COLO829 (cell line): ENCODE measurements around the gene EGFLAM.
"Not testable (repeated sequence)": the region's sequence is repeated elsewhere in the genome, so short reads cannot be mapped to it uniquely, and the experiment has no call there.

Source experiments
- DNase-seq: peaks from one replicate; pipeline ENCODE4 v3.0.0; 2012; ENCODE audit warnings: low spot score

The EGFLAM gene

DNA sequence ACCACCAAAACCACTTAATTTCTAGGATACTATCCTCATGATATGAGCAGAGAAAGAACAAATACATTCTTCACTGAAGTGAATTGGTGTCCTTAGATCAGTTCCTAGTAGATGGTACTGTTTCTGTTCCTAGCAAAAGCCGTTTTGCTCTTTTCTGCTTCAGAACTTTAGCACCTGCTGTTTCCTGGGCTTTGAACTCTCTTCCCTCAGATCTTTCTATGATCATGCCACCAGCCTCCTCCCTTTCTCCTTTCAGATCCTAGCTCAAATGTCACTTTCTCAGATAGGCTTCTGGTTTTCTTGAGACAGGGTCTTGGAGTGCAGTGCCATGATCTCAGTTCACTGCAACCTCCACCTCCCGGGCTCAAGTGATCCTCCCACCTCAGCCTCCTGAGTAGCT, 118.0 kb downstream of the EGFLAM start:
- no peak for DNase-seq

DNA sequence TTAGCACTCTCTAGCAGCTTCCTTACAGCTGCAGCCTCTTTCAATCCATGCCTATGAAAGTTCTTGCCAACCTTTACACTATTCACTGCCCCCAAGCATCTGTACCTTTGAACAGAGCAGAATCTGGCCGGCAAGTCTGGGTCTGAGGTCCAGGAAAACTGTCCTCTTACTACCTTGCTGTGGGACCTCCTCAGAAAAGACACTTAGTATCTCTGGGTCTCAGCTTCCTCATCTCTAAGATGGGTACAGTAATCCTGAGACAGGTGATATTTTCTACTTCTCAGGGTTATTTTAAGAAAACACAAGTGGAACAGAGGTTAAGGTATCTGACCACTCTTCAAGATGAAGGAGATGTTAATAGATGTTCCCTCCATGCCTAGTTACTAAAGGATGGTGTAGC, 120.2 kb downstream of the EGFLAM start:
- no peak for DNase-seq

DNA sequence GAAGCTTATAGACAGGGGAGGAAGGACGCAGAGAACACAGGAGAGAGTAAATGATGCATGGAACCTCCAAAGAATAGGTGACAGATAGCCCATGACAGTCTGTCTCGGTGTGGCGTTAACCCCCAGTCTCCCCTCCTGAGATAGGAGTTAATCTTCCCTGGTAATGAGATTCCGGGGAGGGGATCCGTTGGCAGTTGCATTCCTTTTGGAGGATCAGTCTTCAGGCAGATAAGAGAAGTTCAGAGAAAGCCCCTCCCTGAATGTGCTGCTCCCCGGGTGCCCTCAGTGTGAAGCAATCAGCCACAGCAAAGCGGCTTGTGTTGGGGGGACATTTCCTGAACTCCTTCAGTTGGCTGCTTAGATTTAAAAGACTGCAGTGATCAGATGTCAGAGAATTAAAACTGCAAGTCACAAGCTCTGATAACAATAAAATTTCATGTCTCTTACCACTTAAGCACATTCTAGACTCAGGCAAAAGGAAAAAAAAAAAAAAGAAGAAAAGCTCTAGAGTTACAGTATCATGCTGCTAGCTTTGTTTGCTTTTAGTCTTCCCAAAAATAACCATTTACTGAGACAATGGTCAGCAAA, 121.1 kb downstream of the EGFLAM start:
- no peak for DNase-seq

DNA sequence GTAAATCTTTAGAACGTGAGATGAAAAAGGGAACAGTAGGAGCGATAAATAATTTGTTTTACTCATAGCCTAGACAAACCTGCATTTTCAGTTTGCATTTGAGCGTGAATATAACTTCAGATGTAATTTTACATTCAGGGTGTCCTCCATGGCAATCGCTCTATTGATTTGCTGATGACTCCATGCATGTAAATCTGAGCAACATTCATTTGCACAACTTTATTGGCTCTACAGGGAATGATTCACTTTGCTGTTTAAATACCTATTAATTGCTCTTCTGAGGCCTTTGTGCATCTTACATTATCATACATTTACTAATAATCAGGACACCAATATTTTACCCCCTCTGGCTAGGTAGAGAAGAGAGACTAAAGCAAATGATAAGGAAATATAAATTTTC, 122.2 kb downstream of the EGFLAM start:
- DNase-seq: no peak

DNA sequence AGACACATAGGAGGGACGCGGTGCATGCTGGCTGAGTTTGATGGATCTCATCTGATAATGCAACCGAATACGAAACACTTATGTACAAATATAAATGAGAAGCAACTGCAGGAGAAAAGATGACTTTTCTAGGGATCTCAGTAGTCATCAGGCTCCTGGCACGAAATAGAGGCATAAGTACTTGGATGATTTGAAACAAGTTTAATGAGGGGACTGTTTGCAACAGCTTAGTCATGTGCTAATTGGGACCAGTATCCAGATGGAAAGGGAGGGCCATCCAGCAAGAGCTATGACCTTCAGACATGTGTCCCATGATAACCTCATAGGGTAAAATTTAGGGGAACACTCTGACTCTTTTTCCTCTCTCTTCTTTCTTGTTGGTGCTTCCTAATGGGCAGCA, 123.0 kb downstream of the EGFLAM start:
- no peak for DNase-seq

DNA sequence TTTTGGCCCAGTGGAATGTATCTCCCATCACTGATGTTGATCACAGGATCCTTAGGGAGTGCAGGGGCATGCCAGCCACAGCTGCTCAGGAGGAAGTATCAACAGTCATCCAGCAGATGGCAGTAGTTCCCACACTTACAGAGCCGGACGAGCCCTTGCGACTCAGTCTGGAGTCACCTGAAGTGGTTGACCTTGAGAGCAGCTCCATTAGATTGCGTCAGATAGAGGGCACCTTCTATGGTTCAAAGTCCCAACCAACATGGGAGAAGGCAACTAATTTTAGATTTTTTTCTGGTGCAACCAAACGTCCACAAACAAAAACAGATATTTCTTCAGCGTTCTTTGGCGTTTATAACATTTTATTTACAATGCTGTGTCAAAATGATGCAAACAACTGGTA, 124.5 kb downstream of the EGFLAM start:
- DNase-seq: peak; percentile 48

DNA sequence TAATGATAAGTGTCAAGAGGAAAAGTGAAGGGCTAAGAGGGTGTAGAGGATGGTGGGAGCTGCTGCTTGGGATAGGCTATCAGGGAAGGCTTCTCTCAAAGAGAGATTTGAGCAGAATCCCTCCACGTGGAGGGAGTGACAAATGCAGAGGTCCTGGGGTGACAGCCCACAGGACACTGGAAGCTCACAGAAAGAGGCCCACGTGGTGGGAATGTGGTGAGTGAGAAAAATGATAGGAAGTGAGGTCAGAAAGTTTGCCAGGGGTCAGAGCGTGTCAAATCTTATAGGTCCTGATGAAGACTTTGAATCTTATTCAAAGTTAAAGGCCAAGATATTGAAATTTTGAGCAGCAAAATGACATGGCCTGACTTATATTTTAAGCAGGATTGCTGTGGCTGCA, 125.3 kb downstream of the EGFLAM start:
- DNase-seq: no peak

DNA sequence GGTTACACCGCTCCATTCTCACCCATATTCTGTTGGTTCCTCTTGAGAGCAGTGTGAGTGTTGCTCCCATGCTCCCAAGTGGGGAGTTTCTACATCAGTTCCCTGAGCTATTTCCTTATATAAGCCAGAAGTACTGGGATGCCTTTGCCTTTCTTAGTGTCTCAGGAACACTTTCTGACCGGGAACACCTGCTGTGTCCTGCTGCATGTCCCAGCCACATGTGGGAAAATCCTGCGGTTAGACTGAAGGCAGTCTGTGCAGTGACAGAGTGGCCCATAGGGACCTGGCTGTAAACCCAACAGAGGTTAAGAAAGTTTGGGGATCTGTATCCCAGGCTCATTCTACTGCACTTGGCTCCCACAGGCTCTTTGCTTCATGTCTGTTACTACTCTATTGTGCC, 126.0 kb downstream of the EGFLAM start:
- no peak for DNase-seq

DNA sequence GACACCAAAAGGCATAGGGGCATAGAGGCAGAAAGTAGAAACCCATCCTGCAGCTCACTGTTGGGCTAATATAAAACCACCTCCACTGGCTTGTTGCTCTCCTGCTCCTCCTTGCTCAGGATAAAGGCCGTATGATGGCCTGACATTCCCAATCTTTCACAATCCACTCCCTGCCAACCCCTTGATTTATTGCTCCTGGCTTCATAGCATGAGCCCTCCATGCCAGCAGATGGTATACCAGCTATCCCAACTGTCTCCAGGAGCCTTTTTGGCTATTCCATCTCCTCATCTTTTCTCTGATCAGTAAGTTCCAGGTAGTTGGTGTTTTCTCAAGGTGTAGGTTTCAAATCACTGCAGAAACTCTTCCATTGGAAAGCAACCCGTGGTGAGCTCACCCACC, 128.8 kb downstream of the EGFLAM start:
- no peak for DNase-seq

DNA sequence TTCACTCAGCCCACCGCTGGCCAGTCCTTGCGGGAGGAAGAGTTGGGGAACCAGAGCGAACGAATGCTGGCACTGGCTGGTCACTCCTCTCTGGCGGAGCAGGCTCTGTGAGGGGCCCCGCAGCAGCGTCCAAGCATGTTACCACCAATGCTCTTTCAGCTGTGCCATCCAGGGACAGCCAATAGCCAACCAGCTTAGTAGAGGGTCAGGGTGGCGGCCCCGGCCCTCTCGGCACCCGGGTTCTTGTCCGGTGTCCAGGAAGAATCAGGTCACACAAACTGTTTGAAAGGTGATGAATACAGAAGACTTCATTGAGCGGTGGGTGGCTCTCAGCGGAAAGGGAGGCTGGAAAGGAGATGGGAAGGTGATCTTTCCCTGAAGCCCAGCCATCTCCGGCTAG, 135.3 kb downstream of the EGFLAM start:
- no peak for DNase-seq

DNA sequence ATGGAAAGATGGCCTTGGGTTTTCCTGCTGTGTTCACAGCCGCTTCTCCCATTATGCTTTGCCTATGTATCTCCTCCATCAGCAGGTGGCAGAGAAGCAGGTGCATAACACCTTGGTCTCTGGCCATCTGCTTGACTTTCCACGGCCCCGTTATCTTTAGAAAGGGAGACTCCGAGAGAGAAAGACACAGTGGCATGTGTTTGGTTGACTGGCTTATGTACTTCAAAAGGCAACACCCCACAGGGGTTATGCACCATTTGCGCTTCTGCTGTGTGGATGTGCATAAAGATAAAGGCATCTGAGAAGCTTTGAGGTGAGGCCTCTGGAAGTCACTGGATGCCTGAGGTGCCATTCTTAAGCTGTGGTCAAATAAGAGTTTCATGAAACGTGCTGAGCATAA, 138.4 kb downstream of the EGFLAM start:
- no peak for DNase-seq

DNA sequence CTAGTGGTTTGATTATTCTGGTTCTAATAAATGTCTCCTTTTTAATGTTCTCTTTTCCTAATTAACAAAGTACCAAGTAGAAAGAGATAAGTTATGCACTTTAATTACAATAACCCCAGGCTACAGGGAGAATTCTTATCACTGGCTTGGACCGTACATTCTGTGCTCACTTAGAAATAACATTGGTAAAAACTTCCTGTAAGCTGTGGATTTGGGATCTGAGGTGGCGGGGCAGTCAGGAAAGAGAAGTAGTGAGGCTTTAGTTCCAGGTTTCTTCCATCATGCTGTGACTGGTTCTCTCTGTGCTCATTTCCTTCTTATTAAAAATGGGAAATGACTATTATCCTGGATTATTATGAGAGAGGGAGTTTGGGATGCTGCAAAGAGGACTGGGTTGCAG, 142.0 kb downstream of the EGFLAM start:
- no peak for DNase-seq

DNA sequence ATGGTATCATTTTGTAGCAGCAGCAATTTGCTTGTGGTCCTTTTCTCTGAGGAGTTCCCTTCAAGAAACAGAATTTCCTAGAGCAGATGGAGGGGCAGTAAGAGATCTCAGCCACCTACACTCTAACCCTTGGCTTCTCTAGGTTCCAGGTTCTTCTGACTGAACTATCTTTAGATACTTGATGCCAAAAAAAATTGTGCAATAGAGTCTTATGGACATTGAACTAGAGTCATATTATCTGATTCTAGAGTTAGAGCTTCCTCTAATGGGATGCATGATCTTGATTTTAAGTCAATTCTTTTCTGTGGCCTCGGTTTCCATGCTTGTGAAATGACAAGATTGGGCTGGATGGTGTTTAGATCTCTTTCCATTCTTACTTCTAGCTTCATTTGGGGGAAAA, 142.8 kb downstream of the EGFLAM start:
- DNase-seq: no peak

DNA sequence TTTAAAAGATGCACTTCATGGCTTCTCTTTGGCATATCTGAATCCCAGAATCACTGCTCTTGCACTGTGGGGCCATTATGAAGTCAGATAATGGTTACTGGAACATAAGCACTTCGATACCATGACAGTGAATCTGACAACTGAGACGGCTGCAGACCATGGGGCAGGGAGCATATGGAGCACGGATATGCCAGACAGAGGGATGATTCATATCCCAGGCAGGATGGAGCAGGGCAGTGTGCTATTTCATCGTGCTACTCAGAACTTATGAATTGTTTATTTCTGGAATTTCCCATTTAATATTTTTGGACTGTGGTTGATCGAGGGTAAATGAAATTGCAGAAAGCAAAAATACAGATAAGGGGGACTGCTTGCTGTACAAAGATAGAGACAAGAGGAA, 145.0 kb downstream of the EGFLAM start:
- DNase-seq: no peak

DNA sequence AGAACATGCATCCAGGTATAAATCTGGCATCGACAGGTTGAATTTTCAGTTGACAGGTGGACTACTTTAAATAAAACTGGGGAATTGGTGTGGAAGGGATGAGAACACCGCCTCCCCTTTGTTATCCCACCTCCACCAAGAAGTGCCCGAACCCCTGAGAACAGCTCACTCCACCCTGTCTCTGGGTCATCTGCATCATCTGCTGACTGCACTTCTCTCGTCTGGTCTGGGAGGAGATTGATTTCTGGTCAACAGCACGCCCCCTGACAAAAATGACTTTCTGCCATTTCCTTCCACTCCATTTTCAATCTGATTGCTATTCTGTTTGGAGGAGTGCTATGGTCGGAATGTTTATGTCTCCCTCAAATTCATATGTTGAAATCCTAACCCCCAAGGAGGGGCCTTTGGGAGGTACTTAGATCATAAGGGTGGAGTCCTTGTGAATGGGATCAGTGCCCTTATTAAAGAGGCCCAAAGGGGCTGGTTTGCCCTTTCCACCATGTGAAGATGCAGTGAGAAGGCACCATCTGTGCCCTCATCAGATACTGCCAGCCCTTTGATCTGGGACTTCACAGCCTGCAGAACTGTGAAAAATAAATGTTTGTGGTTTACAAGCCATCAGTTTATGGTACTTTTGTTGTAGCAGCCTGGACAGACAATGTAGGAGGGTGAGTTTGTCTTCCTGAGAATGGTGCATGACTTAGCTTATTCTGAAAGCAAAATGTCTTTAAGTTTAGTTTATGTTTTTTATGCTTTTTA, 145.7 kb downstream of the EGFLAM start:
- no peak for DNase-seq

DNA sequence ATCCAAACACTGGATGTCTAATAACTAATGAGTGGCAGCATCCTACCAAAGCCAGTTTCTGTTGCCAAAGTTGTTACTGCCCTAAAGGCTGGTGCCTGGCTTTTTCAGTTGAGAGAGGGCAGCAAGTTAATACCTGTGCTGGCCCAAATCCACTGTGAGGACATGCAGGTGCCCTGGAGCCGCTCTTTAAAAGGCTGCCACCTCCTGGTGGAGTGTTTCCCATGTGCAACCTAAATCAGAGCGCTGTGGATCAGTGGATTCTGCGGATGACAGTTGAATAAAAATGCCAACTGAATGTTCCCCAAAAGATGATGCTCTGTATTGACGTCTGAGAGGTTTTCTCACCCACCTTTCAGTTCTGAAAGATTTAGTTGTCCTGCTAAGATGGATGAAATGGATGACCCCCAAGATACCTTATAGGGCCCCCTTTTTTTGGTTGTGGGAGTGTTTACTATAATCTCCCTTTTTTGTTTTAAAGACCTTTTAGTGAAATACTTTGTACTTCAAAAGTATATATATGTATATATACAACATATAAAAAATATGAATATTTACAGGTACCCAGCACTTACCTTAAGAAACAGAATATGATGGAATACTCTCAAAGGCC, 146.4 kb downstream of the EGFLAM start:
- no peak for DNase-seq

DNA sequence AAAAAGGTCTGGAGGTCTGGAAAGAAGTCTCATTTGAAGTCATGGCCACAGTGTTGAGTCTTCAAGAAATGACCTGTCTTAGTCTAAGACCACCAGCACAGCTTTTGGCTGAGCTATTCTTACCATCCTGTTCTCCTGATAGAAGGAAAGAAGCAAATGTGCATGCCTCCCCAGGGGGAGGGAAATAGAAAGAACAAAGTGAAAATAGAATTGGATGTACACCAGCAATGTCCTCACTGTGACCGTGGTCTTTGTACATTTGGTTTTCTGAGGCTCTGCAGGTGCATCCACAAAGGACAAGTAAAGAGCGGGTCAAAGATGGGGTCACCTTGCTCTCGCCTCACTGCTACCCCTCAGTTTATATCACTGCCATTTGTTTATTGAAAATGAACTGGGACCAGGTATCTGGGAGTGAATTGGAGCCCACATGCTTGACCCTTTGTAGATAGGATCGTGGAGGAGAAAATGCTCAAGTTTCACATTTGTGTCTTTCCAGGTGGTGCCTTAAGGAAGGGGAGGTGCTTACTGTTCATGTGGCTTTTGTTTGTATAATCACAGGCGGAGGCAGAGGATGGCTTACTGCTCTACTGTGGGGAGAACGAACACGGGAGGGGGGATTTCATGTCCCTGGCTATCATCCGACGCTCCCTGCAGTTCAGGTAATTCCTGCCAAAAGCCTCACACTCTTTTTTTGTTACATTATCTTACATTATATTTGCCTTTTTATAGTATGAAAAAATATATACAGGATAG, 150.3 kb downstream of the EGFLAM start:
- no peak for DNase-seq

DNA sequence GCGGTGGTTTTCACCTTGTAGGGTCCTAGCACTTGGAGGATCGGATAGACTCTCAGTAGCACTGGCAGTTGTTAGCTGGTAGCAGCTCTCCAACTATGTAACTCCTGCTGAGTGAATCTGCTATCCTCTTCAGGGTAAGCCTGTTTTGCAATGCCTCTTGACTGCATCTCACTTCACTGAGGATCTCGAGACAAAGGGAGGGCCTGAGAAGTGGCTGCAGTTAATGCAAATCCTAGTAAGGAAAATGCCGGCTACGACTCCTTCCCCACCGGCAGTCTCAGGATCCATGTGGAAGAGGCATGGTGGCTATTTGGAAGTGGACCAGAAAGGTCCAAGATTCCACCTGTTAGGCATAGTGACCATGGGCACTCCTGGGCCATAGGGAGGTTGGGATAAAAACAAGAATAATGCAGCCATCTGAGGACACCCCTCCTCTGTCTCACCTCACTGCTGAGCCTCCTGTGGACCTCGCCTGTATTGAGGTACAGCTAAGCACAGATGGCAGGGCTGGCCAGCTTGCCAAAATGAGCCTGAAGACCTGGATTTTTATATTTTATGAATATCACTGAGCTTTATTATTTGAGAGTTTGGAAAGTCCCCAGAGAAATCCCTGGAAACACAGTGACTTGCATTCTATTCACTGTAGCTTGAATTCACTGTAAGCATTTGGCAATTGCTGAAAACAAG, 152.1 kb downstream of the EGFLAM start:
- DNase-seq: no peak

DNA sequence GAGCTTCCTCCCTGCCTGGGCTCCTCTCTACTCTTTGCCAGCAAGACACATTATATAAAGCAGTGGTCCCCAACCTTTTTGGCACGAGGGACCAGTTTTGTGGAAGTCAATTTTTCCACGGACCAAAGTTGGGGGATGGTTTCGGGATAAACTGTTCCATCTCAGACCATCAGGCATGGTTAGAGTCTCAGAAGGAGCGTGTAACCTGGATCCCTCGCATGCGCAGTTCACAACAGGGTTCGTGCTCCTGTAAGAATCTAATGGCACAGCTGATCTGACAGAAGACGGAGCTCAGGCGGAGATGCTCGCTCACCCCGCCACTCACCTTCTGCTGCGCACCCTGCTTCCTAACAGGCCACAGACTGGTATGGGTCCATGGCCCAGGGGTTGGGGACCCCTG, 155.3 kb downstream of the EGFLAM start:
- DNase-seq: no peak

DNA sequence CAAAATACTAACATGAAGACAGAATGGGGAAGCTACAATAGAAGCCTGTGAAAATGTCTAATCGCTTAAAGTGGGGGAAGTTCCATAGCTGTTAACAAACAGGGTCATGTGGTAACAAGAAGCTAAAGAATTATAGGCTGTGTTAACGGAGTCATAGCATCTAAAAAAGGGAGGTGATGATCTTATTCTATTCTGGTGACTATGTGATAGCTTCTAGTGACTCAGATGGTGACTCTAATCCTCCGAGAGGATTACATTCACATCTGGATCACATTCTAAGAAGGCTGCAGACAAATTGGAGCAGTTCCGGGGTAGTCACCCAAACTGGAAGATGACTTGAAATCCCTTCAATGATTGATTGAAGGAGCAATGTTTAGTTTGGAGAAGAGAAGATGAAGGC, 156.0 kb downstream of the EGFLAM start:
- DNase-seq: no peak

DNA sequence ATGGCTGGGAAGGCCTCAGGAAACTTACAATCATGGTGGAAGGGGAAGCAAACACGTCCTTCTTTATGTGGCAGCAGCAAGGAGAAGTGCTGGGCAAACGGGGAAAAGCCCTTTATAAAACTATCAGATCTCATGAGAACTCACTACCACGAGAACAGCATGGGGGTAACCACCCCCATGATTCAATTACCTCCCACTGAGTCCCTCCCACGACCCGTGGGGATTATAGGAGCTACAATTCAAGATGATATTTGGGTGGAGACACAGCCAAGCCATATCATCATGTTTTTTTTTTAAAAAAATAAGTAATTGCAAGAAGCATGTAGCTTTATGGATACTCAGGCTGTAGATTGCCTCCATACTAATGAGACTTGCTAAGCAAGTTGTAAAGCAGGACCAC, 157.4 kb downstream of the EGFLAM start:
- DNase-seq: not testable (repeated sequence)

DNA sequence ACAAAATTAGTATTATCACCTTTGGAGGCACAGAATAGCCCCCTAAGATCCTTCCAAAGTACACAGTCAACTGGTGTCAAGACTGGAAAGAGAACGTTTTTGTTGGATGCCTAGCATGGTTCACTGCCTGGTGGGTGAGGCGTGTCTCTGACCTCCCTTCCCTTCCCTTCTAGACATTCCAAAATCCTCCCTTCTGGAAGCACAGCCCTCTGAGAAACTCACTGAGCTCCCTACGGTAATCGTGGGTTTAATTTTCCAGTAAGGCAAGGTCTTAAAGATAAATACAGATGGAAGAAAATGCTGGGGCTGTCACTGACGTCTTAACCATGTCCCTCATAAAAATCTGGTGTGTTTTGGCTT, 159.3 kb downstream of the EGFLAM start:
- DNase-seq: no peak

DNA sequence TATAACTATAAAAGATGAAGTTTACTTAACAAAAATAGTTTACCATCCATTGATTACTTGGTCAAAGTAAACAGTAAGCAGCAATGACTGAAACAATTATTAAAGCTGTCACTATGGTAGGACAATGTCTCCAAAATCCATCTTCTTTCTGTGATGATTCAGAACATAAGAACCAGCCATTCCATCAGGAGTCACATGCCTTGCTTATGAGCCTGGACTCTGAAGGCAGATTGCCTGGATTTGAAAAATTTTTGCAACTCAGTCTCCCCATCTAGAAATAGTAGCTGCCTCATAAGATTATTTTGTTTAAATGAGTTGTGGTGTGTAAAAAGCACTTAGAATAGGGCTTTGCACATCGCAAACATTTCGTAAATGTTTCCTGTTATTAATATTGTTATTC, 161.9 kb downstream of the EGFLAM start:
- DNase-seq: no peak
